Eye (tissue), 1 donor: ENCODE results near the gene C17orf113.
"Not testable (repeated sequence)": the region's sequence is repeated elsewhere in the genome, so short reads cannot be mapped to it uniquely, and the experiment has no call there.

Experiments
- DNase-seq: peaks from one replicate; pipeline ENCODE4 v3.0.0-alpha.2; 2015

Gene C17orf113

GRCh38 chr17:42016411-42016831 is 34.0 kb downstream of the C17orf113 start:
- no peak for DNase-seq

GRCh38 chr17:42013740-42014139 is 36.7 kb downstream of the C17orf113 start:
- DNase-seq, result not testable (repeated sequence)

GRCh38 chr17:42012363-42012762 is 38.0 kb downstream of the C17orf113 start:
- DNase-seq, result not testable (repeated sequence)

- DNase-seq, result no peak
Observed at GRCh38 chr17:42010898-42011516, 39.4 kb downstream of the C17orf113 start.

GRCh38 chr17:42010266-42010680 is 40.1 kb downstream of the C17orf113 start:
- DNase-seq, result not testable (repeated sequence)

- no peak for DNase-seq
Observed at GRCh38 chr17:42009170-42009569, 41.2 kb downstream of the C17orf113 start.

GRCh38 chr17:42005166-42005565 is 45.2 kb downstream of the C17orf113 start:
- no peak for DNase-seq

GRCh38 chr17:42002792-42003301 is 47.6 kb downstream of the C17orf113 start:
- DNase-seq, result no peak

GRCh38 chr17:42002175-42002791 is 48.1 kb downstream of the C17orf113 start:
- no peak for DNase-seq

GRCh38 chr17:42001729-42002128 is 48.7 kb downstream of the C17orf113 start:
- no peak for DNase-seq

- DNase-seq, result no peak
Observed at GRCh38 chr17:42000413-42001133, 49.8 kb downstream of the C17orf113 start.

GRCh38 chr17:41998497-41998896 is 51.9 kb downstream of the C17orf113 start:
- no peak for DNase-seq

GRCh38 chr17:41996855-41997164 is 53.6 kb downstream of the C17orf113 start:
- no peak for DNase-seq

- DNase-seq, result peak; percentile 25
Observed at GRCh38 chr17:41992576-41992975, 57.8 kb downstream of the C17orf113 start.

GRCh38 chr17:41989702-41990419 is 60.5 kb downstream of the C17orf113 start:
- DNase-seq, result no peak

- DNase-seq, result no peak
Observed at GRCh38 chr17:41988418-41988817, 62.0 kb downstream of the C17orf113 start.
